ENCODE results near the gene SCFD1.
"Not testable (repeated sequence)": the region's sequence is repeated elsewhere in the genome, so short reads cannot be mapped to it uniquely, and the experiment has no call there.

SCFD1 gene

GRCh38 chr14:30573966-30574365 lies 48.2 kb upstream of the SCFD1 start:
- Histone ChIP-seq H2AFZ (ENCODE audit: low read depth, low read length, severe bottlenecking) (no peak overlapping the region), H3K27ac (ENCODE audit: low read depth, low read length) (no peak overlapping the region), H3K9ac (ENCODE audit: low read length) (no peak overlapping the region), H3F3A (ENCODE audit: insufficient read depth) (0 out of 2 replicates have a peak, but pooled peaks cover 1% of the 10 kb centered on the region), H3K27me3 (ENCODE audit: low read length) (no peaks in the 10 kb centered on the region), H3K4me3 (ENCODE audit: insufficient read depth, low read length, poor library complexity, severe bottlenecking) (no peak overlapping the region), H4K20me1 (ENCODE audit: low read depth, low read length) (peaks cover 17% of the 10 kb centered on the region; the same call in 1 of the 2 replicates), H3K9me2 (replicated peaks; ENCODE audit: insufficient read depth, low read length) (no peaks in the 10 kb centered on the region), H3K9me3 (ENCODE audit: insufficient read depth, low read length) (no peaks in the 10 kb centered on the region), H3K4me2 (ENCODE audit: low read depth, low read length, poor library complexity, severe bottlenecking) (no peak overlapping the region), H3K79me2 (ENCODE audit: insufficient read depth, low read length) (peaks cover 100% of the 10 kb centered on the region), H3K36me3 (ENCODE audit: low read length) (no peaks in the 10 kb centered on the region)
- TF ChIP-seq CTCF (IDR thresholded peaks at IDR 0.05; ENCODE audit: insufficient read depth, low read length, poor library complexity, severe bottlenecking), result no peak
- no peak for TF ChIP-seq EZH2phosphoT487 (conservative IDR thresholded peaks at IDR 0.05; ENCODE audit: low read length)

GRCh38 chr14:30574777-30575176 lies 47.3 kb upstream of the SCFD1 start:
- not testable (repeated sequence) for H3K27ac ChIP-seq (ENCODE audit: low read depth, low read length); H3K9me2 ChIP-seq (replicated peaks; ENCODE audit: insufficient read depth, low read length); H3K36me3 ChIP-seq (ENCODE audit: low read length); H3K9ac ChIP-seq (ENCODE audit: low read length); H3K9me3 ChIP-seq (ENCODE audit: insufficient read depth, low read length); H3K4me2 ChIP-seq (ENCODE audit: low read depth, low read length, poor library complexity, severe bottlenecking); H3F3A ChIP-seq (ENCODE audit: insufficient read depth); H2AFZ ChIP-seq (ENCODE audit: low read depth, low read length, severe bottlenecking); H3K4me3 ChIP-seq (ENCODE audit: insufficient read depth, low read length, poor library complexity, severe bottlenecking); H3K27me3 ChIP-seq (ENCODE audit: low read length)
- peaks cover 100% of the 10 kb centered on the region for H3K79me2 ChIP-seq (ENCODE audit: insufficient read depth, low read length)
- peaks cover 18% of the 10 kb centered on the region; the same call in 1 of the 2 replicates for H4K20me1 ChIP-seq (ENCODE audit: low read depth, low read length)

- not testable (repeated sequence) for H3F3A ChIP-seq (ENCODE audit: insufficient read depth); H2AFZ ChIP-seq (ENCODE audit: low read depth, low read length, severe bottlenecking); H3K27ac ChIP-seq (ENCODE audit: low read depth, low read length); H3K4me3 ChIP-seq (ENCODE audit: insufficient read depth, low read length, poor library complexity, severe bottlenecking); H3K9ac ChIP-seq (ENCODE audit: low read length); H3K4me2 ChIP-seq (ENCODE audit: low read depth, low read length, poor library complexity, severe bottlenecking); H3K9me3 ChIP-seq (ENCODE audit: insufficient read depth, low read length); H3K27me3 ChIP-seq (ENCODE audit: low read length); H3K9me2 ChIP-seq (replicated peaks; ENCODE audit: insufficient read depth, low read length); H3K36me3 ChIP-seq (ENCODE audit: low read length)
- Histone ChIP-seq H3K79me2 (ENCODE audit: insufficient read depth, low read length) (peaks cover 100% of the 10 kb centered on the region), H4K20me1 (ENCODE audit: low read depth, low read length) (peaks cover 20% of the 10 kb centered on the region; the same call in 1 of the 2 replicates)
Measured at GRCh38 chr14:30576333-30576732, 45.8 kb upstream of the SCFD1 start.

GRCh38 chr14:30580616-30581282 lies 41.4 kb upstream of the SCFD1 start:
- H3K9me2 ChIP-seq (replicated peaks; ENCODE audit: insufficient read depth, low read length), result no peaks in the 10 kb centered on the region
- H3K9me3 ChIP-seq (ENCODE audit: insufficient read depth, low read length), result no peaks in the 10 kb centered on the region; the same call in 1 of the 2 replicates
- H3K4me3 ChIP-seq (ENCODE audit: insufficient read depth, low read length, poor library complexity, severe bottlenecking), result no peak overlapping the region
- no peak overlapping the region for H3K4me2 ChIP-seq (ENCODE audit: low read depth, low read length, poor library complexity, severe bottlenecking)
- TF ChIP-seq CTCF (IDR thresholded peaks at IDR 0.05; ENCODE audit: insufficient read depth, low read length, poor library complexity, severe bottlenecking), result no peak
- peaks cover 34% of the 10 kb centered on the region for H3K36me3 ChIP-seq (ENCODE audit: low read length)
- H2AFZ ChIP-seq (ENCODE audit: low read depth, low read length, severe bottlenecking), result no peak overlapping the region
- H3F3A ChIP-seq (ENCODE audit: insufficient read depth), result no peaks in the 10 kb centered on the region
- H3K79me2 ChIP-seq (ENCODE audit: insufficient read depth, low read length), result peaks cover 100% of the 10 kb centered on the region
- no peaks in the 10 kb centered on the region for H3K27me3 ChIP-seq (ENCODE audit: low read length)
- peaks cover 17% of the 10 kb centered on the region; the same call in 1 of the 2 replicates for H4K20me1 ChIP-seq (ENCODE audit: low read depth, low read length)
- no peak overlapping the region for H3K27ac ChIP-seq (ENCODE audit: low read depth, low read length)
- no peak overlapping the region for H3K9ac ChIP-seq (ENCODE audit: low read length)
